ENCODE data around the gene GATAD2A. TPM values are rescaled to one million over a fixed set of nuclear protein-coding genes. Genes with fewer than 3 reads are reported as not detected.

The GATAD2A gene
- 100 to 1,000 TPM; 130 to 139 TPM for total RNA-seq

GRCh38 chr19:19404879-19405860 is at the start of gene GATAD2A:
Gene GATAD2A, plus strand, starts transcription at chr19:19405675. Its CDS starts 59,671 bp downstream, at chr19:19465346.

GRCh38 chr19:19514881-19515641 is 109.6 kb downstream of the GATAD2A start, which contains the start of gene TSSK6:
Gene TSSK6, minus strand, starts transcription at chr19:19515548. Its CDS starts 121 bp downstream, at chr19:19515427.

GRCh38 chr19:19515642-19516519 is 110.4 kb downstream of the GATAD2A start, which contains the start of gene NDUFA13:
Gene NDUFA13, plus strand, starts transcription at chr19:19516225. Its CDS starts 14 bp downstream, at chr19:19516239.

GRCh38 chr19:19528721-19529490 is 123.4 kb downstream of the GATAD2A start, which contains the start of gene YJEFN3:
Gene YJEFN3, plus strand, starts transcription at chr19:19528911. Its CDS starts 22 bp downstream, at chr19:19528933.

GRCh38 chr19:19538061-19538784 is 132.7 kb downstream of the GATAD2A start, which contains the start of gene CILP2:
Gene CILP2, plus strand, starts transcription at chr19:19538265. Its CDS starts 85 bp downstream, at chr19:19538350.

Small RNA genes lying within 50 kb of the gene (microRNA-seq; reads per million reads assigned to microRNA genes)
- not detected for gene MIR640 (ENCODE audit: borderline microRNAs expressed, borderline replicate concordance)

Other genes with a start within 250 kb of the GATAD2A start
- 1 to 10 TPM; 2.7 to 4.5 TPM for gene MEF2B, start 235.4 kb upstream of the GATAD2A start, total RNA-seq
- 10 to 100 TPM; 34.5 to 35.0 TPM for gene BORCS8, start 213.5 kb upstream of the GATAD2A start, total RNA-seq
- 10 to 100 TPM; 92.8 to 96.1 TPM for gene RFXANK, start 213.4 kb upstream of the GATAD2A start, total RNA-seq
- gene NR2C2AP, start 202.3 kb upstream of the GATAD2A start, total RNA-seq = 10 to 100 TPM; 25.5 to 25.6 TPM
- gene NCAN, start 193.7 kb upstream of the GATAD2A start, total RNA-seq = not detected
- gene TM6SF2, start 132.4 kb upstream of the GATAD2A start, total RNA-seq = not detected
- 10 to 100 TPM; 63.3 to 71.0 TPM for gene SUGP1, start 85.2 kb upstream of the GATAD2A start, total RNA-seq
- gene MAU2, start 84.8 kb upstream of the GATAD2A start, total RNA-seq = 10 to 100 TPM; 76.9 to 83.5 TPM
- gene TSSK6, start 109.9 kb downstream of the GATAD2A start, total RNA-seq = 1 to 10 TPM; 4.7 to 6.5 TPM
- gene NDUFA13, start 110.5 kb downstream of the GATAD2A start, total RNA-seq = 100 to 1,000 TPM; 299 to 304 TPM
- gene YJEFN3, start 123.2 kb downstream of the GATAD2A start, total RNA-seq = 10 to 100 TPM in 1 of 2 experiments, 1 to 10 TPM in 1; 7.8 to 10.5 TPM
- under 1 TPM; 0.10 to 0.17 TPM for gene CILP2, start 132.6 kb downstream of the GATAD2A start, total RNA-seq
- gene PBX4, start 213.0 kb downstream of the GATAD2A start, total RNA-seq = 10 to 100 TPM; 26.2 to 27.4 TPM
- gene LPAR2, start 222.5 kb downstream of the GATAD2A start, total RNA-seq = 10 to 100 TPM; 42.1 to 44.8 TPM
- 100 to 1,000 TPM; 107 to 111 TPM for gene GMIP, start 238.0 kb downstream of the GATAD2A start, total RNA-seq